Measurements from ENCODE around the gene VPREB1. TPM values are rescaled to one million over a fixed set of nuclear protein-coding genes. Genes with fewer than 3 reads are reported as not detected.

VPREB1 gene
- total RNA-seq, 1 experiment from 2014 or later, result not detected

- Histone ChIP-seq H3K27ac (ENCODE audit: low read depth, low read length) (no peak overlapping the region), H3K9me2 (ENCODE audit: insufficient read depth) (no peaks in the 10 kb centered on the region), H3K4me1 (ENCODE audit: control insufficient read depth in 1 of 2, insufficient read depth in 2 of 2, low read length in 2 of 2) (peaks cover 0 to 5% of the 10 kb centered on the region in 2 experiments; a peak in 1 of 4 replicates), H3K27me3 (ENCODE audit: insufficient read depth, low read length) (peaks cover 3% of the 10 kb centered on the region; the same call in 1 of the 2 replicates), H3K9me3 (ENCODE audit: control insufficient read depth in 1 of 2, insufficient read depth in 1 of 2, low read depth in 1 of 2, low read length in 2 of 2) (no peaks in the 10 kb centered on the region), H2AFZ (ENCODE audit: low read depth, low read length, poor library complexity, severe bottlenecking) (no peak overlapping the region), H3K36me3 (ENCODE audit: control insufficient read depth in 1 of 2, insufficient read depth in 2 of 2, low read length in 2 of 2) (no peaks in the 10 kb centered on the region), H3K9ac (ENCODE audit: low read length) (no peak overlapping the region), H4K20me1 (ENCODE audit: insufficient read depth) (no peaks in the 10 kb centered on the region), H3K4me3 (replicated peaks in 1 of 2; ENCODE audit: low read depth in 1 of 2, low read length in 2 of 2) (no peak overlapping the region), H3K4me2 (ENCODE audit: low read length) (no peak overlapping the region), H3K79me2 (ENCODE audit: insufficient read depth, low read length) (no peaks in the 10 kb centered on the region)
- TF ChIP-seq YY1 (IDR thresholded peaks at IDR 0.05; ENCODE audit: extremely low read depth, insufficient replicate concordance, low read depth, low read length) (no peak), ZBTB33 (IDR thresholded peaks at IDR 0.05; ENCODE audit: extremely low read depth, insufficient replicate concordance, low read length) (no peak), CBX3 (IDR thresholded peaks at IDR 0.05; ENCODE audit: low read depth) (no peak)
- no peak for ATAC-seq
- POLR2A ChIA-PET, result no interaction called here
- BruUV-seq (replicated peaks), result no TSS peak
- intact Hi-C loops (cut with micrococcal nuclease), result no loop called here
- DNase-seq (ENCODE audit: low read depth, low spot score), result no peak
- CTCF ChIA-PET, result interaction anchor here (1.1 kb wide), 1 partner anchor 11 kb away, joined by 3 read pairs; no protein-coding TSS in a partner anchor
- RAD21 ChIA-PET (ENCODE audit: low non-redundant PET in 1 of 2, low total read pairs in 2 of 2, uncharacterized antibody in 2 of 2, unreplicated experiment in 2 of 2), result no interaction called here
Observed at GRCh38 chr22:22237521-22237920, 7.1 kb upstream of the VPREB1 start.

GRCh38 chr22:22239311-22239939 lies 5.2 kb upstream of the VPREB1 start:
- no TSS peak for BruUV-seq (replicated peaks)
- no peaks in the 10 kb centered on the region for H3K79me2 ChIP-seq (ENCODE audit: insufficient read depth, low read length)
- no peak overlapping the region for H3K4me3 ChIP-seq (replicated peaks in 1 of 2; ENCODE audit: low read depth in 1 of 2, low read length in 2 of 2)
- H2AFZ ChIP-seq (ENCODE audit: low read depth, low read length, poor library complexity, severe bottlenecking), result no peak overlapping the region
- ChIA-PET CTCF (no interaction called here), RAD21 (ENCODE audit: low non-redundant PET in 1 of 2, low total read pairs in 2 of 2, uncharacterized antibody in 2 of 2, unreplicated experiment in 2 of 2) (no interaction called here), POLR2A (no interaction called here)
- no peak overlapping the region for H3K9ac ChIP-seq (ENCODE audit: low read length)
- H3K9me2 ChIP-seq (ENCODE audit: insufficient read depth), result no peaks in the 10 kb centered on the region
- DNase-seq (ENCODE audit: low read depth, low spot score), result no peak
- H3K9me3 ChIP-seq (ENCODE audit: control insufficient read depth in 1 of 2, insufficient read depth in 1 of 2, low read depth in 1 of 2, low read length in 2 of 2), result no peaks in the 10 kb centered on the region
- H4K20me1 ChIP-seq (ENCODE audit: insufficient read depth), result no peaks in the 10 kb centered on the region
- H3K36me3 ChIP-seq (ENCODE audit: control insufficient read depth in 1 of 2, insufficient read depth in 2 of 2, low read length in 2 of 2), result no peaks in the 10 kb centered on the region
- no peak overlapping the region for H3K4me2 ChIP-seq (ENCODE audit: low read length)
- no peak overlapping the region for H3K27ac ChIP-seq (ENCODE audit: low read depth, low read length)
- ATAC-seq, result no peak
- H3K4me1 ChIP-seq (ENCODE audit: control insufficient read depth in 1 of 2, insufficient read depth in 2 of 2, low read length in 2 of 2), result peaks cover 0 to 5% of the 10 kb centered on the region in 2 experiments; a peak in 1 of 4 replicates
- peaks cover 7% of the 10 kb centered on the region; the same call in 1 of the 2 replicates for H3K27me3 ChIP-seq (ENCODE audit: insufficient read depth, low read length)
- intact Hi-C loops (cut with micrococcal nuclease), result no loop called here
- TF ChIP-seq REST (IDR thresholded peaks at IDR 0.05; ENCODE audit: low read depth) (no peak), POLR2AphosphoS5 (IDR thresholded peaks at IDR 0.05; ENCODE audit: low read depth, low read length) (no peak), EZH2phosphoT487 (IDR thresholded peaks at IDR 0.05; ENCODE audit: borderline replicate concordance) (no peak), CEBPB (IDR thresholded peaks at IDR 0.05; ENCODE audit: low read depth) (no peak), JUND (IDR thresholded peaks at IDR 0.05) (no peak), SIN3A (IDR thresholded peaks at IDR 0.05; ENCODE audit: low read depth) (no peak), YY1 (IDR thresholded peaks at IDR 0.05; ENCODE audit: extremely low read depth, insufficient replicate concordance, low read depth, low read length) (no peak), POLR2A (IDR thresholded peaks at IDR 0.05; ENCODE audit: borderline replicate concordance, extremely low read depth, insufficient read depth, insufficient read length) (no peak), ZNF274 (IDR thresholded peaks at IDR 0.05; ENCODE audit: low read depth, low read length) (no peak), TCF7L2 (IDR thresholded peaks at IDR 0.05; ENCODE audit: borderline replicate concordance, extremely low read depth, insufficient read depth, insufficient read length) (no peak)
